Ishikawa (cell line): ENCODE data around the gene ANKRD42.

Experiments
- CREB1 ChIP-seq: IDR thresholded peaks from 2 replicates; pipeline ENCODE4 v1.6.1; 2012; ENCODE audit warnings: low read depth
- USF1 ChIP-seq: IDR thresholded peaks from 2 replicates; pipeline ENCODE4 v1.6.1; 2012
- ZBTB7A ChIP-seq: IDR thresholded peaks from 2 replicates; pipeline ENCODE4 v1.6.1; 2012; ENCODE audit warnings: low read depth
- TF ChIP-seq, protein P1 (sequence below): IDR thresholded peaks from 2 replicates; pipeline ENCODE4 v1.6.1; 2012; ENCODE audit warnings: low read depth, mild to moderate bottlenecking

DNA sequence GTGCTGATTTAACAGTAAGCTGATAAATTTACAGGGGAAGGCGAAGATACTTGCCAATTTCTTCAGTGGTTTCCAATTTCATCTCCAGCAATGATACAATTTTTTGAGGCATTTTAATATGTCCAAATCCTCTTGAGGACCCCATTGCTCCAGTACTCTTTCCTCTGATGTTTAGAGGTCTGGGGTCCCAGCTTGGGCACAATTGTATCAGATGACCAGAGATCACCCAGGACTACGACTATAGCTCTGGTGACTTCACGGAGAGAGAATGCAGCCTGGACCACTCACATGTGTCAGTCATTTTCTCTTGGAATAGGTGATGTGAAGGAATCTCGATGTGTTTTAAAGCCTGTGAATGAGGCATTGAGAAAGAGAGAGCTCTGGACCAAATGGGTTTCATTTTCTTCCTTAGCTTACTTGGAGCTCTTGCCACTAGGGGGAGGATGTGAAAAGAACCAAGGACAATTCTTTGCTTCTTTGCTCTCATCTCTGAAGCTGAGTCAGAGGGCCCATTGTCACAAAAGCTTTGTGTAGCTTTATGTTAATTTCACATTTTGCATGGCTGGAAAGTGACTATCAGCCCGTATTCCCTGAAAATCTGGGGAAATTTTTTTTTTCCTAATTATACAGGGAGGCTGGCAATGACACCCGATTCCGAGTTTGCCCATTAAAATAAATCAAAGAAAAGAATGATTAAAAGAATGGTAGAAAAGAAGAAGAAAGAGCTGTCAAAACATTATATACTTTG, 99.4 kb downstream of the ANKRD42 start:
- TF ChIP-seq ZBTB7A (no peak), CREB1 (no peak), USF1 (no peak)
- TF ChIP-seq, protein P1, sequence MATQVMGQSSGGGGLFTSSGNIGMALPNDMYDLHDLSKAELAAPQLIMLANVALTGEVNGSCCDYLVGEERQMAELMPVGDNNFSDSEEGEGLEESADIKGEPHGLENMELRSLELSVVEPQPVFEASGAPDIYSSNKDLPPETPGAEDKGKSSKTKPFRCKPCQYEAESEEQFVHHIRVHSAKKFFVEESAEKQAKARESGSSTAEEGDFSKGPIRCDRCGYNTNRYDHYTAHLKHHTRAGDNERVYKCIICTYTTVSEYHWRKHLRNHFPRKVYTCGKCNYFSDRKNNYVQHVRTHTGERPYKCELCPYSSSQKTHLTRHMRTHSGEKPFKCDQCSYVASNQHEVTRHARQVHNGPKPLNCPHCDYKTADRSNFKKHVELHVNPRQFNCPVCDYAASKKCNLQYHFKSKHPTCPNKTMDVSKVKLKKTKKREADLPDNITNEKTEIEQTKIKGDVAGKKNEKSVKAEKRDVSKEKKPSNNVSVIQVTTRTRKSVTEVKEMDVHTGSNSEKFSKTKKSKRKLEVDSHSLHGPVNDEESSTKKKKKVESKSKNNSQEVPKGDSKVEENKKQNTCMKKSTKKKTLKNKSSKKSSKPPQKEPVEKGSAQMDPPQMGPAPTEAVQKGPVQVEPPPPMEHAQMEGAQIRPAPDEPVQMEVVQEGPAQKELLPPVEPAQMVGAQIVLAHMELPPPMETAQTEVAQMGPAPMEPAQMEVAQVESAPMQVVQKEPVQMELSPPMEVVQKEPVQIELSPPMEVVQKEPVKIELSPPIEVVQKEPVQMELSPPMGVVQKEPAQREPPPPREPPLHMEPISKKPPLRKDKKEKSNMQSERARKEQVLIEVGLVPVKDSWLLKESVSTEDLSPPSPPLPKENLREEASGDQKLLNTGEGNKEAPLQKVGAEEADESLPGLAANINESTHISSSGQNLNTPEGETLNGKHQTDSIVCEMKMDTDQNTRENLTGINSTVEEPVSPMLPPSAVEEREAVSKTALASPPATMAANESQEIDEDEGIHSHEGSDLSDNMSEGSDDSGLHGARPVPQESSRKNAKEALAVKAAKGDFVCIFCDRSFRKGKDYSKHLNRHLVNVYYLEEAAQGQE: no peak
